SK-N-SH (cell line): ENCODE results near the gene MACROD2. TPM values are rescaled to one million over a fixed set of nuclear protein-coding genes. Genes with fewer than 3 reads are reported as not detected.
A peak's percentile ranks its signal among the peaks of the same experiment; 100 is the strongest.

Source experiments
- CTCF ChIA-PET: fragments of 300-600, 350-600 bp; formaldehyde crosslinking; extraction: SDS; loops from one replicate; lab custom pipeline; 2021; lab: Yijun Ruan, JAX
- POLR2A ChIA-PET: fragments of 350-600 bp; sonication (Branson Sonifier 250); formaldehyde crosslinking; extraction: SDS; loops from one replicate; lab custom pipeline; 2020; ENCODE audit warnings: antibody characterized with exemption, inconsistent platforms; lab: Yijun Ruan, JAX
- DNase-seq: peaks from one replicate; pipeline ENCODE4 v3.0.0; 2012
- H2AFZ ChIP-seq: fragments of 200-600 bp; sonication (generic); 2 replicates; pipeline ENCODE4 v1.8.1; 2016; ENCODE audit warnings: antibody characterized with exemption, mild to moderate bottlenecking, low read depth
- H3F3A ChIP-seq: fragments of 200-600 bp; sonication (generic); replicated peaks from 2 replicates; pipeline ENCODE3; 2016; ENCODE audit warnings: antibody characterized with exemption, mild to moderate bottlenecking; ENCODE audit not compliant: insufficient read depth
- H3K27ac ChIP-seq, 2 experiments: fragments of 200-500 bp in 1 of 2; fragments of 200-600 bp in 1 of 2; sonication (Bioruptor generic) in 1 of 2; sonication (generic), shearing (Covaris generic) in 1 of 2; 2 replicates each; pipeline versions ENCODE4 v1.5.1 to v1.6.1; 2014 to 2016; ENCODE audit warnings: low read depth in 2 of 2, inconsistent platforms in 1 of 2, low read length in 1 of 2, mild to moderate bottlenecking in 1 of 2, mixed read lengths in 1 of 2
- H3K27me3 ChIP-seq: fragments of 200-600 bp; sonication (generic), shearing (Covaris generic); 2 replicates; pipeline ENCODE4 v1.6.1; 2016; ENCODE audit warnings: mixed run types; ENCODE audit not compliant: insufficient read depth
- H3K36me3 ChIP-seq, 2 experiments: fragments of 200-500 bp in 1 of 2; fragments of 200-600 bp in 1 of 2; sonication (Bioruptor generic) in 1 of 2; sonication (generic) in 1 of 2; replicated peaks in 1 of 2; 2 replicates each; pipeline versions ENCODE3 to v1.5.1; 2014 to 2016; ENCODE audit warnings: low read length in 1 of 2, mild to moderate bottlenecking in 1 of 2; ENCODE audit not compliant: insufficient read depth in 2 of 2, control insufficient read depth in 1 of 2
- H3K4me1 ChIP-seq, 2 experiments: fragments of 200-500 bp in 1 of 2; fragments of 200-600 bp in 1 of 2; sonication (Bioruptor generic) in 1 of 2; sonication (generic), shearing (Covaris generic) in 1 of 2; 2 replicates each; pipeline versions ENCODE4 v1.5.1 to v1.6.1; 2014 to 2016; ENCODE audit warnings: low read depth in 1 of 2, low read length in 1 of 2, mixed run types in 1 of 2; ENCODE audit not compliant: insufficient read depth in 2 of 2, control insufficient read depth in 1 of 2
- H3K4me2 ChIP-seq: fragments of 200-600 bp; sonication (generic), shearing (Covaris generic); 2 replicates; pipeline ENCODE4 v1.6.1; 2017; ENCODE audit warnings: mixed run types
- H3K4me3 ChIP-seq, 2 experiments: fragments of 200-500 bp in 1 of 2; fragments of 200-600 bp in 1 of 2; sonication (Bioruptor generic) in 1 of 2; sonication (generic), shearing (Covaris generic) in 1 of 2; 2 replicates each; pipeline versions ENCODE4 v1.5.1 to v1.8.1; 2014 to 2016; ENCODE audit warnings: low read depth in 2 of 2, inconsistent platforms in 1 of 2, low read length in 1 of 2, mild to moderate bottlenecking in 1 of 2, mixed read lengths in 1 of 2, moderate library complexity in 1 of 2
- H3K79me2 ChIP-seq: fragments of 200-600 bp; sonication (generic); 2 replicates; pipeline ENCODE4 v1.8.1; 2017; ENCODE audit warnings: mild to moderate bottlenecking; ENCODE audit not compliant: insufficient read depth
- H3K9ac ChIP-seq: fragments of 200-600 bp; sonication (generic); 2 replicates; pipeline ENCODE4 v1.6.1; 2017; ENCODE audit warnings: mixed run types
- H3K9me2 ChIP-seq: fragments of 200-600 bp; sonication (generic); 2 replicates; pipeline ENCODE4 v1.6.1; 2017; ENCODE audit warnings: mixed run types
- H3K9me3 ChIP-seq: fragments of 200-600 bp; sonication (generic); 2 replicates; pipeline ENCODE4 v1.6.1; 2017; ENCODE audit warnings: mixed run types, mild to moderate bottlenecking, moderate library complexity
- H4K20me1 ChIP-seq: fragments of 200-600 bp; sonication (generic); 2 replicates; pipeline ENCODE4 v1.6.1; 2017; ENCODE audit warnings: mild to moderate bottlenecking, mixed run types; ENCODE audit not compliant: insufficient read depth
- FOSL2 ChIP-seq: IDR thresholded peaks from 2 replicates; pipeline ENCODE4 v1.4.0; 2012; ENCODE audit warnings: low read depth, mild to moderate bottlenecking, moderate library complexity, borderline replicate concordance
- FOXJ3 ChIP-seq: sonication (generic); formaldehyde crosslinking; IDR thresholded peaks from 2 replicates; pipeline ENCODE4 v1.5.1; 2020; ENCODE audit warnings: mild to moderate bottlenecking, missing genetic modification reagents
- FOXM1 ChIP-seq: IDR thresholded peaks from 2 replicates; pipeline ENCODE4 v1.4.0; 2012; ENCODE audit warnings: low read depth, mild to moderate bottlenecking
- GABPA ChIP-seq: IDR thresholded peaks from 2 replicates; pipeline ENCODE4 v1.4.0; 2012; ENCODE audit warnings: low read depth, mild to moderate bottlenecking
- MXI1 ChIP-seq: IDR thresholded peaks from 2 replicates; pipeline ENCODE4 v1.6.1; 2012; ENCODE audit warnings: mild to moderate bottlenecking, low read depth, low read length, improper control_type of control experiment
- NFIC ChIP-seq: IDR thresholded peaks from 2 replicates; pipeline ENCODE4 v1.4.0; 2012; ENCODE audit warnings: borderline replicate concordance
- NRF1 ChIP-seq: IDR thresholded peaks from 2 replicates; pipeline ENCODE4 v1.6.1; 2012; ENCODE audit warnings: low read depth, mild to moderate bottlenecking, low read length
- RAD21 ChIP-seq: IDR thresholded peaks from 2 replicates; pipeline ENCODE4 v1.6.1; 2012; ENCODE audit warnings: mild to moderate bottlenecking, low read length
- RCOR1 ChIP-seq: fragments of 150-350 bp; IDR thresholded peaks from 2 replicates; pipeline ENCODE4 v1.6.1; 2017; ENCODE audit warnings: antibody characterized with exemption, low read length
- SIN3A ChIP-seq: IDR thresholded peaks from 2 replicates; pipeline ENCODE4 v1.6.1; 2012; ENCODE audit warnings: low read depth, mild to moderate bottlenecking, low read length, moderate library complexity, borderline replicate concordance
- SMC3 ChIP-seq: IDR thresholded peaks from 2 replicates; pipeline ENCODE4 v1.6.1; 2012; ENCODE audit warnings: low read depth, low read length, improper control_type of control experiment
- TAF1 ChIP-seq: IDR thresholded peaks from 2 replicates; pipeline ENCODE4 v1.6.1; 2012; ENCODE audit warnings: low read depth, mild to moderate bottlenecking, low read length, moderate library complexity, borderline replicate concordance
- TCF12 ChIP-seq: IDR thresholded peaks from 2 replicates; pipeline ENCODE4 v1.4.0; 2012
- YY1 ChIP-seq: IDR thresholded peaks from 2 replicates; pipeline ENCODE4 v1.4.0; 2012; ENCODE audit warnings: low read depth, mild to moderate bottlenecking
- WGBS: methylation state at CpG from one replicate; pipeline ENCODE4 v1.1.6; 2017; ENCODE audit warnings: low lambda C conversion rate; 5-methylcytosine and 5-hydroxymethylcytosine counted together
- polyA plus RNA-seq, 3 experiments: library from polyadenylated mRNA; depleted of rRNA; stranded (reverse); fragments of >200 nt; gene quantifications; 2 replicates each; pipeline ENCODE4 v1.2.3, GENCODE V29; 2012
- TF ChIP-seq, protein P1 (sequence below): IDR thresholded peaks from 2 replicates; pipeline ENCODE4 v1.6.1; 2012; ENCODE audit warnings: mild to moderate bottlenecking, low read depth, low read length, moderate library complexity
- TF ChIP-seq, protein P2 (sequence below): IDR thresholded peaks from 2 replicates; pipeline ENCODE4 v1.4.0; 2012; ENCODE audit warnings: low read depth
- TF ChIP-seq, protein P3 (sequence below): IDR thresholded peaks from 2 replicates; pipeline ENCODE4; 2012

Gene MACROD2
- polyA plus RNA-seq, 1 of the 3 experiments (the other 2 are of a cell fraction): 0.33 TPM

DNA sequence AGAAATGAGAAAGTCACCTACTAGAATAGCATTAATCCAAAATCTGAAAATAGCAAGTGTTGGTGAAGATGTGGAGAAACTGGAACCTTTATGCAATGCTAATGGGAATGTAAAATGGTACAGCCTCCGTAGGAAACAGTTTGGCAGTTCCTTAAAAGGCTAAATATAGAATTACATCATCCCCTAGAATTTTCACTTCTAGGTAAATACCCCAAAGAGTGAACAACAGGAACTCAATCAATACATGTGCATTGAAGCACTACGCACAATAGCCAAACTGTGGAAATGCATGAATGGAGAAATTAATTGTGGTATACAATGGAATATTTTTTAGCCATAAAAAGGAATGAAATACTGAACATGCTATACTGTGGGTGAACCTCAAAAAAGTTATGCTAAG is 1324.1 kb downstream of the MACROD2 start (continued):
- TF ChIP-seq FOXM1: no peak
- no peak for TF ChIP-seq SMC3
- TF ChIP-seq FOXJ3 (CRISPR knock-in tag): no peak
- no peak for TF ChIP-seq YY1

DNA sequence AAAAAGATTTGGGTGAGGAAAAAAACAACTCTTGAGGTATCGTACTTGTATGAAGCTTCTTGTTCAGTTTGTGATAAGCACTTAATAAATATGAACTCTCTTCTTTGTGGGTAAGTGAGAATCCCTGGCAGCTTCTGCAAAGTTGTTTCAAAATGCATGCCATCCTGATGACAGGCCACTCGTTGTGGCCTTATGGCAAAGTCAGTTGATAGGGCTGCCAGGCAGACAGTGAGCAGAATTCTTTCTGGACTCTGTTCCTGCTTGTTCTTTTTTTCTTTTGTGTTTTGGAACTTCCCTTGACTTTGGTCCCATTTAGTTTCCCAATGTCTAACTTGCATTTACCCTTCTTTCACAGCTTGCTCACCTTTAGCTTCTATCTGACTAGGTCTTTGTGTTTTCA is 1325.6 kb downstream of the MACROD2 start:
- 48% methylated on average over 2 of the region's 2 CpGs for WGBS
- H3K9me2 ChIP-seq: no peaks in the 10 kb centered on the region
- CTCF ChIA-PET: interaction anchor here (0.9 to 1.2 kb wide), 2 partner anchors 9 to 16 kb away, joined by 3 to 5 read pairs; no protein-coding TSS in a partner anchor

DNA sequence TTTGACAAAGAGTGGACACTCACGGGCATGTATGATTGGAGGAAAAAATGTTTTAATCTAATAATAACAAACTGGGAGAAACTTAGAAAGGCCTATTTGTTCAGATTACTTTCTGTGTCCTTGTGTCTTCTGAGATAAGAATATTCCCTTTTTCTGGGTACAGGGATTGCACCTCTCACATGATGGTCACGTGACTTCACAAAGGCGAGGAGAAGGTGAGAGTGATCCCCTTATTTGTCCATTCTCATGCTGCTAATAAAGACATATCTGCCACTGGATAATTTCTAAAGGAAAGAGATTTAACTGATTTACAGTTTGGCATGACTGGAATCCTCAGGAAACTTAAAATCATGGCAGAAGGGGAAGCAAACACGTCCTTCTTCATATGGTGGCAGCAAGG is 1331.8 kb downstream of the MACROD2 start:
- H3K9me2 ChIP-seq: no peaks in the 10 kb centered on the region
- ChIA-PET POLR2A (no interaction called here), CTCF (no interaction called here)
- no peaks in the 10 kb centered on the region for H4K20me1 ChIP-seq
- no peak overlapping the region for H3K9ac ChIP-seq
- no peak overlapping the region for H3K27ac ChIP-seq
- no peak overlapping the region for H3K4me2 ChIP-seq
- H3K36me3 ChIP-seq: no peaks in the 10 kb centered on the region
- no peak overlapping the region for H2AFZ ChIP-seq
- no peaks in the 10 kb centered on the region for H3K4me1 ChIP-seq
- H3K79me2 ChIP-seq: no peaks in the 10 kb centered on the region
- TF ChIP-seq GABPA (no peak), RCOR1 (no peak), SIN3A (no peak), MXI1 (no peak), FOSL2 (no peak), TCF12 (no peak), FOXM1 (no peak), SMC3 (no peak), NFIC (no peak), TAF1 (no peak), YY1 (no peak), NRF1 (no peak), RAD21 (no peak)
- TF ChIP-seq, protein P1, sequence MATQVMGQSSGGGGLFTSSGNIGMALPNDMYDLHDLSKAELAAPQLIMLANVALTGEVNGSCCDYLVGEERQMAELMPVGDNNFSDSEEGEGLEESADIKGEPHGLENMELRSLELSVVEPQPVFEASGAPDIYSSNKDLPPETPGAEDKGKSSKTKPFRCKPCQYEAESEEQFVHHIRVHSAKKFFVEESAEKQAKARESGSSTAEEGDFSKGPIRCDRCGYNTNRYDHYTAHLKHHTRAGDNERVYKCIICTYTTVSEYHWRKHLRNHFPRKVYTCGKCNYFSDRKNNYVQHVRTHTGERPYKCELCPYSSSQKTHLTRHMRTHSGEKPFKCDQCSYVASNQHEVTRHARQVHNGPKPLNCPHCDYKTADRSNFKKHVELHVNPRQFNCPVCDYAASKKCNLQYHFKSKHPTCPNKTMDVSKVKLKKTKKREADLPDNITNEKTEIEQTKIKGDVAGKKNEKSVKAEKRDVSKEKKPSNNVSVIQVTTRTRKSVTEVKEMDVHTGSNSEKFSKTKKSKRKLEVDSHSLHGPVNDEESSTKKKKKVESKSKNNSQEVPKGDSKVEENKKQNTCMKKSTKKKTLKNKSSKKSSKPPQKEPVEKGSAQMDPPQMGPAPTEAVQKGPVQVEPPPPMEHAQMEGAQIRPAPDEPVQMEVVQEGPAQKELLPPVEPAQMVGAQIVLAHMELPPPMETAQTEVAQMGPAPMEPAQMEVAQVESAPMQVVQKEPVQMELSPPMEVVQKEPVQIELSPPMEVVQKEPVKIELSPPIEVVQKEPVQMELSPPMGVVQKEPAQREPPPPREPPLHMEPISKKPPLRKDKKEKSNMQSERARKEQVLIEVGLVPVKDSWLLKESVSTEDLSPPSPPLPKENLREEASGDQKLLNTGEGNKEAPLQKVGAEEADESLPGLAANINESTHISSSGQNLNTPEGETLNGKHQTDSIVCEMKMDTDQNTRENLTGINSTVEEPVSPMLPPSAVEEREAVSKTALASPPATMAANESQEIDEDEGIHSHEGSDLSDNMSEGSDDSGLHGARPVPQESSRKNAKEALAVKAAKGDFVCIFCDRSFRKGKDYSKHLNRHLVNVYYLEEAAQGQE: no peak
- TF ChIP-seq, protein P2, sequence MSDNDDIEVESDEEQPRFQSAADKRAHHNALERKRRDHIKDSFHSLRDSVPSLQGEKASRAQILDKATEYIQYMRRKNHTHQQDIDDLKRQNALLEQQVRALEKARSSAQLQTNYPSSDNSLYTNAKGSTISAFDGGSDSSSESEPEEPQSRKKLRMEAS: no peak
- H3K4me3 ChIP-seq: no peak overlapping the region
- no peaks in the 10 kb centered on the region for H3F3A ChIP-seq
- WGBS: 62% methylated on average over 4 of the region's 4 CpGs
- no peak for DNase-seq
- no peaks in the 10 kb centered on the region for H3K27me3 ChIP-seq
- no peaks in the 10 kb centered on the region for H3K9me3 ChIP-seq

More for the DNA sequence above, 1325.6 kb downstream of the MACROD2 start:
- DNase-seq: no peak
- H2AFZ ChIP-seq: no peak overlapping the region
- TF ChIP-seq, protein P3, sequence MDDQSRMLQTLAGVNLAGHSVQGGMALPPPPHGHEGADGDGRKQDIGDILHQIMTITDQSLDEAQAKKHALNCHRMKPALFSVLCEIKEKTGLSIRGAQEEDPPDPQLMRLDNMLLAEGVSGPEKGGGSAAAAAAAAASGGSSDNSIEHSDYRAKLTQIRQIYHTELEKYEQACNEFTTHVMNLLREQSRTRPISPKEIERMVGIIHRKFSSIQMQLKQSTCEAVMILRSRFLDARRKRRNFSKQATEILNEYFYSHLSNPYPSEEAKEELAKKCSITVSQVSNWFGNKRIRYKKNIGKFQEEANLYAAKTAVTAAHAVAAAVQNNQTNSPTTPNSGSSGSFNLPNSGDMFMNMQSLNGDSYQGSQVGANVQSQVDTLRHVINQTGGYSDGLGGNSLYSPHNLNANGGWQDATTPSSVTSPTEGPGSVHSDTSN: peak; percentile 21; the same call in 1 of the 2 replicates
- no peak for TF ChIP-seq MXI1
- H3K4me1 ChIP-seq: no peaks in the 10 kb centered on the region
- no peak overlapping the region for H3K4me3 ChIP-seq
- no peaks in the 10 kb centered on the region for H3F3A ChIP-seq
- H3K79me2 ChIP-seq: no peaks in the 10 kb centered on the region
- H4K20me1 ChIP-seq: no peaks in the 10 kb centered on the region
- H3K36me3 ChIP-seq: no peaks in the 10 kb centered on the region
- POLR2A ChIA-PET: no interaction called here
- no peak overlapping the region for H3K27ac ChIP-seq
- H3K4me2 ChIP-seq: no peak overlapping the region
- no peaks in the 10 kb centered on the region for H3K9me3 ChIP-seq
- H3K27me3 ChIP-seq: no peaks in the 10 kb centered on the region
- no peak overlapping the region for H3K9ac ChIP-seq
